Endothelial cell (in vitro differentiated cells): ENCODE measurements around the gene SKP1. TPM values are rescaled to one million over a fixed set of nuclear protein-coding genes. Genes with fewer than 3 reads are reported as not detected.
A peak's percentile ranks its signal among the peaks of the same experiment; 100 is the strongest.

Experiments
- DNase-seq: peaks from one replicate; pipeline ENCODE4 v3.0.0; 2021; ENCODE audit warnings: low spot score
- H3K27ac Mint-ChIP-seq: one replicate; pipeline ENCODE4 v1.8.0; 2021; ENCODE audit warnings: mixed read lengths, inconsistent platforms; ENCODE audit not compliant: unreplicated experiment
- H3K27me3 Mint-ChIP-seq: one replicate; pipeline ENCODE4 v1.8.0; 2021; ENCODE audit warnings: mild to moderate bottlenecking, moderate library complexity, mixed read lengths, inconsistent platforms; ENCODE audit not compliant: unreplicated experiment
- H3K36me3 Mint-ChIP-seq: one replicate; pipeline ENCODE4 v1.8.0; 2021; ENCODE audit warnings: mild to moderate bottlenecking, low read depth, mixed read lengths, inconsistent platforms; ENCODE audit not compliant: unreplicated experiment
- H3K4me1 Mint-ChIP-seq: one replicate; pipeline ENCODE4 v1.8.0; 2021; ENCODE audit warnings: mild to moderate bottlenecking, mixed read lengths, inconsistent platforms; ENCODE audit not compliant: unreplicated experiment
- H3K4me3 Mint-ChIP-seq: one replicate; pipeline ENCODE4 v1.8.0; 2021; ENCODE audit warnings: mild to moderate bottlenecking, mixed read lengths, inconsistent platforms; ENCODE audit not compliant: unreplicated experiment
- H3K9me3 Mint-ChIP-seq: one replicate; pipeline ENCODE4 v1.8.0; 2021; ENCODE audit warnings: mixed read lengths, inconsistent platforms; ENCODE audit not compliant: unreplicated experiment
- total RNA-seq: library from RNA; stranded (reverse); fragmentation: NEBNext Ultra II Directional; extraction: Animal tissue kit (Norgen Biotek cat#: 25700); gene quantifications from one replicate; pipeline ENCODE4 v1.2.1, GENCODE V29; 2021; ENCODE audit not compliant: unreplicated experiment
- TF ChIP-seq, protein P1 (sequence below): fragments of 200-600 bp; sonication (generic); IDR thresholded peaks from one replicate; pipeline ENCODE4 v1.5.0; 2021; ENCODE audit warnings: antibody characterized with exemption; ENCODE audit not compliant: unreplicated experiment

The SKP1 gene
- total RNA-seq, 1 donor from 2014 or later: 471 TPM

DNA sequence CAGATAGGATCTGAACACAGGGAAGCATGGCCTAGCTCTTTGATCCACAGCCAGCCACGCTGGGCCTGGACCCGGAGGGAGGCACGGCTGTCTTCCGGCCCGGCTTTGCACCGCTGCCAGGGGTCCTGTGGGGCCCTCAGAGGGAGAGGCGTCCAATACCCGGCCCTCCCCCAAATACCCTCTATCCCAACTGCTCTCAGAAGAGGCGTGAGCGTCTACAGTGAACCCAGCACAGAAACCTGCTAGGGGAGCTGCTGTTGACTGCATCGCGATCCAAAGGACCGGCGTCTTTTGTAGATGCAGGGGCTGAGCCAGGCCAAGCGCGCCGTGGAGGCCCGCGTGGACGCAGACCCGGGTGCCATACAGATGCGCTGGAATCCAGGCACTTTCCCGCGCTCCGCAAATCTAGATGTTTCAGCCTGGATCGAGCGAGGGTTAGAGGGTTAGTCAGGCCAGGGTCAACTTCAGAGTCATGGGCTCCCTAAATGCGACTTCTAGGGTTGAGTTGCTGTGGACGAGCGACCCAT, 63.3 kb downstream of the SKP1 start:
- Mint-ChIP-seq H3K27ac (no peak overlapping the region), H3K4me3 (peak overlapping the region; percentile 87), H3K9me3 (no peaks in the 10 kb centered on the region), H3K4me1 (peaks cover 16% of the 10 kb centered on the region), H3K27me3 (peaks cover 10% of the 10 kb centered on the region), H3K36me3 (peaks cover 4% of the 10 kb centered on the region)
- no peak for DNase-seq
- TF ChIP-seq, protein P1, sequence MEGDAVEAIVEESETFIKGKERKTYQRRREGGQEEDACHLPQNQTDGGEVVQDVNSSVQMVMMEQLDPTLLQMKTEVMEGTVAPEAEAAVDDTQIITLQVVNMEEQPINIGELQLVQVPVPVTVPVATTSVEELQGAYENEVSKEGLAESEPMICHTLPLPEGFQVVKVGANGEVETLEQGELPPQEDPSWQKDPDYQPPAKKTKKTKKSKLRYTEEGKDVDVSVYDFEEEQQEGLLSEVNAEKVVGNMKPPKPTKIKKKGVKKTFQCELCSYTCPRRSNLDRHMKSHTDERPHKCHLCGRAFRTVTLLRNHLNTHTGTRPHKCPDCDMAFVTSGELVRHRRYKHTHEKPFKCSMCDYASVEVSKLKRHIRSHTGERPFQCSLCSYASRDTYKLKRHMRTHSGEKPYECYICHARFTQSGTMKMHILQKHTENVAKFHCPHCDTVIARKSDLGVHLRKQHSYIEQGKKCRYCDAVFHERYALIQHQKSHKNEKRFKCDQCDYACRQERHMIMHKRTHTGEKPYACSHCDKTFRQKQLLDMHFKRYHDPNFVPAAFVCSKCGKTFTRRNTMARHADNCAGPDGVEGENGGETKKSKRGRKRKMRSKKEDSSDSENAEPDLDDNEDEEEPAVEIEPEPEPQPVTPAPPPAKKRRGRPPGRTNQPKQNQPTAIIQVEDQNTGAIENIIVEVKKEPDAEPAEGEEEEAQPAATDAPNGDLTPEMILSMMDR: no peak

DNA sequence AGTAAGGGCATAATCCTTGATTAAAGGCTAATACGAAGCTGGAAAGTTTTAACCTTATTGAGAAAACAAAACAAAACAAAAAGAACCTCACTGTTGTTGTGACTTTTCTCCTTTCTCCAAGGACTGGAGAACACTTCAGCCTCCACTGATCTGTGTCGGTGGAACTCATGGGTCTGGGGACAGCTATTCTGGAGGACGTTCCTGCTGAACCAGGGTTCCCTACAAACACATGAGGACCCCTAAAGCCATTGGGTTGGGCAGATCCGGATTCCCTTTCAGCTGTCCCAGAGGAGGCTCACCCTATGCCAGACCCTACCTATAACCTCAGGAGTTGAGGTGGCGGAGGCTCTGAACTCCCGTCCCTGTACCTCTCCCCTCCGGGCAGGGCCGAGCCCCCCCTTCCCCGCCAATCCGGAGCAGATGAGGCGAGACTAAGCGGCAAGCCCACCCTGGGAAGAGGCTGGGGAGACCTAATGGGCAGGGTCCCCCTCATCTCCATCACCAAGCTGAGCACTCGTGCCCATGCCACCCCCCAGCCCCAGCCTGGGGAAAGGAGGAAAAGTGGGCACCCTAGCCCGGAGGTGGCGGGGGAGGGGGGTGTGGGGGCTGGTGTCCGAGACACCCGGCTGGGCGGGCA, 63.9 kb downstream of the SKP1 start:
- Mint-ChIP-seq H3K4me3 (no peak overlapping the region), H3K27me3 (peaks cover 10% of the 10 kb centered on the region), H3K4me1 (peaks cover 22% of the 10 kb centered on the region), H3K9me3 (no peaks in the 10 kb centered on the region), H3K27ac (no peak overlapping the region), H3K36me3 (peaks cover 4% of the 10 kb centered on the region)
- no peak for DNase-seq
- TF ChIP-seq, protein P1: no peak

DNA sequence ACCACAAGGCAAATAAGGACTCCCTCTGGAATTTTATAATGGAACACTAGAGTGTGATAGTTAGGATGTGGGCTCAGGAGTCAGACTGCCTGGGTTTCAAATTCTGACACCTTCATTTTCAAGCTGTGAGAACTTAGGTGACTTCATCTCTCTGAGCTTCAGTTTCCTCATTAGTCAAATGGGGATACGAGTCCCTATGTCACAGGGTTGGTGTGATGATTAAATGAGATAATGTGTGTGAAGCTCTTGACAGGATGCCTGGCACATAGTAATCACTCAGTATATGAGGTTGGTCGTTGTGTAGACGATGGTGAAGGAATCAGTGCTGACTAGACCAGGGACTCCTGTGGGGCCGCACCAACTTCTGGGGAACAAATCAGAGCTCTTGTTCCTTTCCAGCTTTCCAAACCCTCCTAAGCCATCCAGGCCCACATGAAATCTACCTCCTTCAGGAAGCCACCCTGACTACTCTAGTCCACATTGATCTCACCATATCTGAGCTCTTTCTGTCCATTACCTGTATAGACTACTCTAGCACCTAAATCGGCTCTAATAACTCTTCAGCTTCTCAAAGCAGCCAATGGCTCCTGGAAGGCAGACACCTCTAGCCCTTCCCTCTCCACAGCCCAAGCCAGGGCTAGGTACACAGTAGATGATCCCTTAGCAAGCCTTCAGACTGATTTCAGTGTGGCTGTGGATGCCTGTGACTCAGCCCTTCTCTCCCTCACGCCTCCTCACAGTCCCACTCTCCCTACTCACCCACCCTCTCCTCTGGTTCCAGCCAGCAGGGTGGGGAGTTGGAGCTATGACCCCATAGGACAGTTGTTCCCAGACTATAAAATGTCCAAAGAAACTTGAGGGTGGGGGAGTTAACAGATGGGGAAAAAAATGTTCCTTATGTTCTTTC, 64.8 kb downstream of the SKP1 start:
- peaks cover 11% of the 10 kb centered on the region for H3K27me3 Mint-ChIP-seq
- peaks cover 4% of the 10 kb centered on the region for H3K36me3 Mint-ChIP-seq
- peaks cover 30% of the 10 kb centered on the region for H3K4me1 Mint-ChIP-seq
- H3K4me3 Mint-ChIP-seq: no peak overlapping the region
- DNase-seq: no peak
- TF ChIP-seq, protein P1: no peak
- no peaks in the 10 kb centered on the region for H3K9me3 Mint-ChIP-seq
- no peak overlapping the region for H3K27ac Mint-ChIP-seq

DNA sequence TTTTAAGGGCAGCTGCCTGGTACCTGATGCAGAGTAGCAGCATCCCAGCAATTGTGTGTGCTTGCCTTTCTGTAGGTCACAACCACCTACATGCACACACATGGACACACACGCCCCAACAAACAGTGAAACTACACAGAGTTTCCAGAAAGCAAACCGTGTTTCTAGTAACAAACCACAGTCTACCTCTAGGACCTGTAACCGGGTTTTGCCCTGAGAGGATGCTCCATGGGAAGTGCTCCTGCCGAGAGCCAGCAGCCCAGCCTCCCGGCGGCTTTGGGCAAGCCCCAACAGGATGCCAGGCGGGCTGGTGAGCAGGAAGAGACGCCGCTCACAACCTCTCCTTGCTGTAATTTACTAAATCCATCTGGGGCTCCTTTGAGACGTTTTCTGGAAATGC, 66.4 kb downstream of the SKP1 start:
- Mint-ChIP-seq H3K4me1 (peaks cover 26% of the 10 kb centered on the region), H3K27ac (no peak overlapping the region), H3K27me3 (peaks cover 7% of the 10 kb centered on the region), H3K36me3 (peaks cover 2% of the 10 kb centered on the region), H3K9me3 (no peaks in the 10 kb centered on the region), H3K4me3 (no peak overlapping the region)
- TF ChIP-seq, protein P1: no peak
- DNase-seq: no peak
